Measurements from ENCODE around the gene NAV2.

GRCh38 chr11:19811380-19811779, 98.7 kb downstream of the NAV2 start:
- no peak for TF ChIP-seq CTCF (conservative IDR thresholded peaks at IDR 0.05)
- no peak for TF ChIP-seq EZH2 (IDR thresholded peaks at IDR 0.05; ENCODE audit: low read depth)

Data from PC-9 (cell line).